Measurements from ENCODE around the gene SMOC2. TPM values are rescaled to one million over a fixed set of nuclear protein-coding genes. Genes with fewer than 3 reads are reported as not detected.

SMOC2 gene
- polyA plus RNA-seq, 1 experiment = not detected

DNA sequence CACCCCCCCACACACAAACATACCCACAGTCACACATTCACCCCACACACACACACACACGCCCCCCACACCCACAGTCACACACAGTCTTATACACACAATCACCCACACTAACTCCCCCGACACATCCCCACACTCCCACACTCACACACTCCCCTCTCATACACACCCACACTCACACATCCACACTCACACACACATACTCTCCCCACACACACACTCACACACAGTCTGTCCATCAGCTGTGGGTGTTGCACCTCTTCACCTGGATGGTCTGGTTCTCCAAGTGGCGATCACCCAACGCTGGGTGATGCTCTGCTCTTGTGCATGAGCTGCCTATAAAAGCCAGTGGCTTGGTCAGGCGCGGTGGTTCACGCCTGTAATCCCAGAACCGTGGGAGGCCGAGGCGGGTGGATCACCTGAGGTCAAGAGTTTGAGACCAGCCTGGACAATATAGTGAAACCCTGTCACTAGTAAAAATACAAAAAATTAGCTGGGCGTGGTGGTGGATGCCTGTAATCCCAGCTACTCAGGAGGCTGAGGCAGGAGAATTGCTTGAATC lies 158.9 kb downstream of the SMOC2 start:
- Histone ChIP-seq H3K4me3 (ENCODE audit: low read depth, low read length) (no peak overlapping the region), H3K27ac (ENCODE audit: low read depth, low read length) (no peak overlapping the region), H3K9me3 (ENCODE audit: control insufficient read depth, insufficient read depth, low read length) (peaks cover 72% of the 10 kb centered on the region), H3K27me3 (ENCODE audit: control insufficient read depth, insufficient read depth, low read length) (no peaks in the 10 kb centered on the region)
- POLR2A ChIA-PET = no interaction called here
- TF ChIP-seq, protein P1, sequence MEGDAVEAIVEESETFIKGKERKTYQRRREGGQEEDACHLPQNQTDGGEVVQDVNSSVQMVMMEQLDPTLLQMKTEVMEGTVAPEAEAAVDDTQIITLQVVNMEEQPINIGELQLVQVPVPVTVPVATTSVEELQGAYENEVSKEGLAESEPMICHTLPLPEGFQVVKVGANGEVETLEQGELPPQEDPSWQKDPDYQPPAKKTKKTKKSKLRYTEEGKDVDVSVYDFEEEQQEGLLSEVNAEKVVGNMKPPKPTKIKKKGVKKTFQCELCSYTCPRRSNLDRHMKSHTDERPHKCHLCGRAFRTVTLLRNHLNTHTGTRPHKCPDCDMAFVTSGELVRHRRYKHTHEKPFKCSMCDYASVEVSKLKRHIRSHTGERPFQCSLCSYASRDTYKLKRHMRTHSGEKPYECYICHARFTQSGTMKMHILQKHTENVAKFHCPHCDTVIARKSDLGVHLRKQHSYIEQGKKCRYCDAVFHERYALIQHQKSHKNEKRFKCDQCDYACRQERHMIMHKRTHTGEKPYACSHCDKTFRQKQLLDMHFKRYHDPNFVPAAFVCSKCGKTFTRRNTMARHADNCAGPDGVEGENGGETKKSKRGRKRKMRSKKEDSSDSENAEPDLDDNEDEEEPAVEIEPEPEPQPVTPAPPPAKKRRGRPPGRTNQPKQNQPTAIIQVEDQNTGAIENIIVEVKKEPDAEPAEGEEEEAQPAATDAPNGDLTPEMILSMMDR (IDR thresholded peaks at IDR 0.05; ENCODE audit: low read depth, low read length) = no peak
- CTCF ChIA-PET = no interaction called here
- DNase-seq (ENCODE audit: low read depth, low spot score) = no peak

DNA sequence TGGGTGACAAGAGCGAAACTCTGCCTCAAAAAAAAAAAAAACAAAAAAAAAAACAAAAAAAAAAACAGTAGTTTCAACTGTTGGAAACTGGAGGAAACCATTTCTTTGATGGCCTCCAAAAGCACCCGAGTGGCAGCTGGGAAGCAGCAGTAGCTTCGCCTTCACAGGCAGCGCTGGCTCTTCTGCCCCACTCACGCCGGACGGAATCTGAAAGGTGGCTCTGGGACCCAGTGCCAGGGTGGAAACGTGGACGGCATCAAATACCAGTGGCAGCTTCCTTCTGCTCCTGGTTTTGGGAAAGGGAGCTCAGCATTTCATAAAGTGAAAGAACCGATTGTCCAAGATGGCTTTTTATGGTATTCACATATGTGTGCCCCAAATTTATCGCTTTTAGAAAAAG lies 159.4 kb downstream of the SMOC2 start:
- no peak for DNase-seq (ENCODE audit: low read depth, low spot score)
- peaks cover 70% of the 10 kb centered on the region for H3K9me3 ChIP-seq (ENCODE audit: control insufficient read depth, insufficient read depth, low read length)
- CTCF ChIA-PET = no interaction called here

DNA sequence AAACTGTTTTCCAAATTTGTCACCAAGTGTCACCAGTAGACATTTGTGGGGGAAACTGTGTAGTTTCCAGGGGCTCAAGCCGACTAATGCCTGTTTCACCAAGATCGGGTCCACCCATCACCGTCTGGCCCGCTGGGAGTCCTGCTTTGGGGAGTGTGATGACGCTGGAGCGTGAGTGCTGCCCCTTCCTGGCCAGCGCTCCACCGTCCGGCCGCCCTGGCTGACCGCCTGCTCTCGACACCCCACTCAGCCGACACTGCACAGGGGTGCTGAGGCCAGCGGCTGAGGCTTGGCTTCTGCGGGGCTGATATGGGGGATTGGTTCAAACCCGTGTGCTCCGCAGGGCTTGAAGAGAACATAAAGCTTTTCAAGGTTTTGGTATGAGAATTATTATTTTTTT lies 160.1 kb downstream of the SMOC2 start:
- H3K27ac ChIP-seq (ENCODE audit: low read depth, low read length) = no peak overlapping the region
- peaks cover 76% of the 10 kb centered on the region for H3K9me3 ChIP-seq (ENCODE audit: control insufficient read depth, insufficient read depth, low read length)
- CTCF ChIA-PET = no interaction called here
- H3K4me3 ChIP-seq (ENCODE audit: low read depth, low read length) = no peak overlapping the region
- no peak for DNase-seq (ENCODE audit: low read depth, low spot score)
- TF ChIP-seq, protein P1 (IDR thresholded peaks at IDR 0.05; ENCODE audit: low read depth, low read length) = no peak
- POLR2A ChIA-PET = no interaction called here
- H3K27me3 ChIP-seq (ENCODE audit: control insufficient read depth, insufficient read depth, low read length) = no peaks in the 10 kb centered on the region

More for the DNA sequence above, 159.4 kb downstream of the SMOC2 start:
- no peak overlapping the region for H3K4me3 ChIP-seq (ENCODE audit: low read depth, low read length)
- TF ChIP-seq, protein P1 (IDR thresholded peaks at IDR 0.05; ENCODE audit: low read depth, low read length) = no peak
- no peaks in the 10 kb centered on the region for H3K27me3 ChIP-seq (ENCODE audit: control insufficient read depth, insufficient read depth, low read length)
- H3K27ac ChIP-seq (ENCODE audit: low read depth, low read length) = no peak overlapping the region
- POLR2A ChIA-PET = no interaction called here

DNA sequence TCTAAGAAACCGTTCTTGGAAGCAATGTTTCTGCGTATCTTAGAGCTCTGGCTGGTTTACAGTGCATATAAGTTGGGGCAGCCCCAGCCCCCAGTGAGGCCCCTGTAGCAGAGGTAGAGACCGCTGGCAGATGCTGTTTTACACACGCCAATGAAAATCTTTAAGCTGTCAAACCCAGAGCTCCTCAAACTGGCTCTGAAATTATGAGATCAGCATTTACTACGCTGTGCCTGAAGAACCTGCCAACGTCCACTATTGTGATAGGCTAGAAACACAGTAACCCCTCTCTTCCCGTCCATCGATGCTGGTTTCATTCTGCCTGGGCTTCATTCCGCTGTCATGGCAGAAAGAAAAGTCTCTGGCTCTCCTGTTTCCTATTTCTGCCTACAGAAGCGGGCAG lies 160.6 kb downstream of the SMOC2 start:
- peaks cover 77% of the 10 kb centered on the region for H3K9me3 ChIP-seq (ENCODE audit: control insufficient read depth, insufficient read depth, low read length)
- H3K4me3 ChIP-seq (ENCODE audit: low read depth, low read length) = no peak overlapping the region
- no peak overlapping the region for H3K27ac ChIP-seq (ENCODE audit: low read depth, low read length)
- TF ChIP-seq, protein P1 (IDR thresholded peaks at IDR 0.05; ENCODE audit: low read depth, low read length) = no peak
- DNase-seq (ENCODE audit: low read depth, low spot score) = no peak
- ChIA-PET POLR2A (no interaction called here), CTCF (no interaction called here)
- no peaks in the 10 kb centered on the region for H3K27me3 ChIP-seq (ENCODE audit: control insufficient read depth, insufficient read depth, low read length)

DNA sequence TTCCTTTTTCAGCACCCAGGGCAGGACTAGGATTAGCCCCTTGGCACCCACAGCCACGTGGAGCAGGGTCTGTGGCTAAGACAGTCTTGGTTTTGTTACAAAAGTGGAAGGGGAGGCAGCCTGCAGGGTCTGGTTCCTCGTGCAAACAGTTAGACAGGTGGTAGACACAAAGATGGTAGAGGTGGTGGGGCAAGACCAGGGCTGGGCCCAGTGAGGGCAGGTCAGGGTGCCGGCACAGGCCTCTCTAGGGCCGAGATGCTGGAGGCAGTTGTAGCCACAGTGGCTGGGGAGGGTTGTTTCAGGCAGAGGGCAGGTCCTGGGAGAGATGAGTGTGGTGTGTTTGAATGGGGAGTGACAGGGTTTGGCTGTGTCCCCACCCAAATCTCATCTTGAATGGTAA lies 161.6 kb downstream of the SMOC2 start:
- Histone ChIP-seq H3K27ac (ENCODE audit: low read depth, low read length) (no peak overlapping the region), H3K27me3 (ENCODE audit: control insufficient read depth, insufficient read depth, low read length) (no peaks in the 10 kb centered on the region), H3K9me3 (ENCODE audit: control insufficient read depth, insufficient read depth, low read length) (peaks cover 84% of the 10 kb centered on the region), H3K4me3 (ENCODE audit: low read depth, low read length) (no peak overlapping the region)
- TF ChIP-seq, protein P1 (IDR thresholded peaks at IDR 0.05; ENCODE audit: low read depth, low read length) = no peak
- CTCF ChIA-PET = no interaction called here
- POLR2A ChIA-PET = no interaction called here
- no peak for DNase-seq (ENCODE audit: low read depth, low spot score)
